K562 (cell line): Measurements from ENCODE around the gene RSRP1.
"Not testable (repeated sequence)": the region's sequence is repeated elsewhere in the genome, so short reads cannot be mapped to it uniquely, and the experiment has no call there.

Experiments
- ARID4B ChIP-seq: sonication (generic); formaldehyde crosslinking; IDR thresholded peaks from 2 replicates; pipeline ENCODE4 v1.8.0; 2022; ENCODE audit warnings: mild to moderate bottlenecking, missing genetic modification reagents
- BACH1 ChIP-seq: fragments of 200-800 bp; sonication (Bioruptor generic); IDR thresholded peaks from 2 replicates; pipeline ENCODE4 v1.6.1; 2016; ENCODE audit warnings: missing genetic modification characterization, missing compliant biosample characterization
- C11orf30 ChIP-seq: fragments of 450-650 bp; IDR thresholded peaks from 2 replicates; pipeline ENCODE4 v1.6.1; 2016; ENCODE audit warnings: low read depth, mild to moderate bottlenecking
- CTCF ChIP-seq, 3 experiments: IDR thresholded peaks in 2 of 3; conservative IDR thresholded peaks in 1 of 3; 2 replicates each; pipeline ENCODE4 v1.5.1; 2011 to 2012; ENCODE audit warnings: low read length in 3 of 3, mild to moderate bottlenecking in 3 of 3, control low read depth in 2 of 3, improper control_type of control experiment in 1 of 3, inconsistent platforms in 1 of 3, low read depth in 1 of 3, mixed read lengths in 1 of 3, moderate library complexity in 1 of 3; ENCODE audit not compliant: insufficient read depth in 2 of 3
- FOS ChIP-seq: IDR thresholded peaks from 3 replicates; pipeline ENCODE4 v1.6.1; 2011; ENCODE audit not compliant: insufficient read length; ENCODE audit errors: extremely low read depth
- NEUROD1 ChIP-seq: fragments of 150-350 bp; IDR thresholded peaks from 2 replicates; pipeline ENCODE4 v1.6.1; 2014; ENCODE audit warnings: borderline replicate concordance, low read length, low read depth; ENCODE audit not compliant: partially characterized antibody
- REST ChIP-seq, 2 experiments: fragments of 450-650 bp; formaldehyde crosslinking in 1 of 2; IDR thresholded peaks; 2 replicates each; pipeline versions ENCODE4 v1.4.0 to v1.6.1; 2014 to 2020; ENCODE audit warnings: mild to moderate bottlenecking in 2 of 2, borderline replicate concordance in 1 of 2, low read depth in 1 of 2
- SETDB1 ChIP-seq: IDR thresholded peaks from one replicate; pipeline ENCODE4 v1.6.1; 2012; ENCODE audit warnings: low read length, control low read depth, inconsistent platforms
- SP2 ChIP-seq: IDR thresholded peaks from 2 replicates; pipeline ENCODE4 v1.6.1; 2011; ENCODE audit warnings: mild to moderate bottlenecking, low read depth, low read length, moderate library complexity; ENCODE audit not compliant: poor library complexity, severe bottlenecking; ENCODE audit errors: extremely low read depth
- ZFX ChIP-seq: sonication (generic); formaldehyde crosslinking; IDR thresholded peaks from 2 replicates; pipeline ENCODE4 v1.8.0; 2022; ENCODE audit warnings: mild to moderate bottlenecking, missing genetic modification reagents, moderate library complexity
- ZNF12 ChIP-seq: sonication (generic); formaldehyde crosslinking; IDR thresholded peaks from 2 replicates; pipeline ENCODE4 v1.4.0; 2020; ENCODE audit warnings: mild to moderate bottlenecking, missing genetic modification reagents
- ZNF354B ChIP-seq: fragments of 250-450 bp; sonication (Bioruptor Pico); IDR thresholded peaks from 2 replicates; pipeline ENCODE4 v1.4.0; 2020
- ZNF780A ChIP-seq: fragments of 250-450 bp; sonication (Bioruptor Pico); IDR thresholded peaks from 2 replicates; pipeline ENCODE4 v1.5.0; 2021; ENCODE audit warnings: mild to moderate bottlenecking

- not testable (repeated sequence) for TF ChIP-seq ZNF354B (CRISPR knock-in tag); FOS; CTCF (IDR thresholded peaks at IDR 0.05 in 2 of 3, conservative IDR thresholded peaks at IDR 0.05 in 1 of 3; ENCODE audit: insufficient read depth in 2 of 3, low read depth in 1 of 3, low read length in 3 of 3); ZNF780A (CRISPR knock-in tag); SP2; ZNF12 (CRISPR knock-in tag); C11orf30; ZFX (CRISPR knock-in tag); REST (IDR thresholded peaks at IDR 0.05; ENCODE audit: borderline replicate concordance); REST (CRISPR knock-in tag; IDR thresholded peaks at IDR 0.05; ENCODE audit: low read depth); ARID4B (CRISPR knock-in tag); NEUROD1; SETDB1; BACH1 (tag)
Observed at GRCh38 chr1:25278790-25279189, 31.5 kb upstream of the RSRP1 start.
